H1 (cell line): ENCODE results near the gene CARD16. TPM values are rescaled to one million over a fixed set of nuclear protein-coding genes. Genes with fewer than 3 reads are reported as not detected.

Source experiments
- CTCF ChIA-PET: fragments of 300-600 bp; sonication (Branson Sonifier 250); formaldehyde crosslinking; loops from one replicate; lab custom pipeline; 2021; ENCODE audit not compliant: partially characterized antibody; lab: Charles Lee
- POLR2A ChIA-PET: fragments of 300-600 bp; sonication (Branson Sonifier 250); formaldehyde crosslinking; loops from one replicate; lab custom pipeline; 2021; ENCODE audit warnings: inconsistent platforms; ENCODE audit not compliant: partially characterized antibody; lab: Charles Lee
- DNase-seq, 2 experiments: peaks; one replicate each; pipeline versions ENCODE4 v3.0.0 to v3.0.0-alpha.2; 2010 to 2022; ENCODE audit warnings: low spot score in 2 of 2, low read depth in 1 of 2, mixed read lengths in 1 of 2
- FAIRE-seq: peaks from 2 replicates; lab custom pipeline; 2011; peaks lifted over from hg19 to GRCh38; lab: Jason Lieb, UNC
- H2AFZ ChIP-seq: 2 replicates; pipeline ENCODE4 v1.8.1; 2012; ENCODE audit warnings: low read length, inconsistent platforms
- H2AK5ac ChIP-seq: 2 replicates; pipeline ENCODE4 v1.6.1; 2013; ENCODE audit warnings: low read depth, low read length
- H2BK120ac ChIP-seq: replicated peaks from 2 replicates; pipeline ENCODE3; 2013; ENCODE audit warnings: low read depth, low read length, inconsistent platforms
- H2BK12ac ChIP-seq: 2 replicates; pipeline ENCODE4 v1.6.1; 2013; ENCODE audit warnings: low read depth, low read length
- H2BK15ac ChIP-seq: 2 replicates; pipeline ENCODE4 v1.6.1; 2013; ENCODE audit warnings: low read length
- H2BK20ac ChIP-seq: 2 replicates; pipeline ENCODE4 v1.6.1; 2013; ENCODE audit warnings: low read length
- H2BK5ac ChIP-seq: 2 replicates; pipeline ENCODE4 v1.6.1; 2013; ENCODE audit warnings: low read depth, low read length
- H3K14ac ChIP-seq: 2 replicates; pipeline ENCODE4 v1.6.1; 2013; ENCODE audit warnings: inconsistent platforms; ENCODE audit not compliant: insufficient read length
- H3K18ac ChIP-seq: 2 replicates; pipeline ENCODE4 v1.6.1; 2013; ENCODE audit warnings: low read length; ENCODE audit errors: extremely low read depth
- H3K23ac ChIP-seq: 2 replicates; pipeline ENCODE4 v1.6.1; 2013; ENCODE audit warnings: inconsistent platforms; ENCODE audit not compliant: insufficient read length
- H3K23me2 ChIP-seq: 2 replicates; pipeline ENCODE4 v1.6.1; 2013; ENCODE audit warnings: low read depth, low read length
- H3K27ac ChIP-seq: 2 replicates; pipeline ENCODE4 v1.6.1; 2011; ENCODE audit warnings: low read depth, low read length, inconsistent platforms
- H3K27me3 ChIP-seq, 4 experiments: replicated peaks in 1 of 4; 1 replicate in 1 of 4; 2 replicates in 3 of 4; pipeline versions ENCODE4 v1.6.1 to v1.8.1; 2011 to 2013; ENCODE audit warnings: low read length in 3 of 4, mild to moderate bottlenecking in 3 of 4, inconsistent platforms in 2 of 4, mixed read lengths in 2 of 4, moderate library complexity in 1 of 4; ENCODE audit not compliant: control insufficient read depth in 3 of 4, insufficient read depth in 3 of 4; ENCODE audit errors: extremely low read depth in 1 of 4
- H3K36me3 ChIP-seq, 4 experiments: 2 replicates each; pipeline versions ENCODE4 v1.6.1 to v1.8.1; 2011 to 2013; ENCODE audit warnings: mild to moderate bottlenecking in 4 of 4, low read length in 3 of 4, moderate library complexity in 2 of 4, control low read depth in 1 of 4, inconsistent platforms in 1 of 4; ENCODE audit not compliant: insufficient read depth in 4 of 4, control insufficient read depth in 2 of 4
- H3K4ac ChIP-seq: replicated peaks from 2 replicates; pipeline ENCODE3; 2013; ENCODE audit warnings: low read length, low read depth, mixed read lengths, inconsistent platforms; ENCODE audit not compliant: insufficient read length
- H3K4me1 ChIP-seq, 4 experiments: replicated peaks in 1 of 4; 1 replicate in 1 of 4; 2 replicates in 3 of 4; pipeline versions ENCODE4 v1.6.1 to v1.8.1; 2011 to 2013; ENCODE audit warnings: low read length in 3 of 4, inconsistent platforms in 2 of 4, mixed read lengths in 1 of 4; ENCODE audit not compliant: insufficient read depth in 4 of 4, control insufficient read depth in 3 of 4
- H3K4me2 ChIP-seq, 2 experiments: 2 replicates each; pipeline versions ENCODE4 v1.6.1 to v1.8.1; 2011 to 2013; ENCODE audit warnings: low read depth in 2 of 2, low read length in 2 of 2, control low read depth in 1 of 2, inconsistent platforms in 1 of 2, mild to moderate bottlenecking in 1 of 2; ENCODE audit not compliant: insufficient read depth in 1 of 2
- H3K4me3 ChIP-seq, 4 experiments: fragments of 200-600, 300-600 bp in 1 of 4; sonication (generic), shearing (Covaris generic), sonication (Bioruptor Twin) in 1 of 4; 2 replicates each; pipeline versions ENCODE4 v1.5.1 to v1.8.1; 2011 to 2016; ENCODE audit warnings: low read length in 4 of 4, low read depth in 3 of 4, control low read depth in 2 of 4, inconsistent platforms in 2 of 4, mild to moderate bottlenecking in 2 of 4, mixed read lengths in 1 of 4, moderate library complexity in 1 of 4; ENCODE audit not compliant: insufficient read depth in 2 of 4; ENCODE audit errors: extremely low read depth in 1 of 4
- H3K56ac ChIP-seq: replicated peaks from 2 replicates; pipeline ENCODE3; 2013; ENCODE audit warnings: low read depth, mild to moderate bottlenecking, mixed read lengths, low read length, inconsistent platforms; ENCODE audit not compliant: insufficient read length
- H3K79me1 ChIP-seq: 2 replicates; pipeline ENCODE4 v1.6.1; 2013; ENCODE audit warnings: low read depth, low read length, control low read depth
- H3K79me2 ChIP-seq, 2 experiments: 2 replicates each; pipeline versions ENCODE4 v1.6.1 to v1.8.1; 2012 to 2013; ENCODE audit warnings: low read length in 2 of 2, mild to moderate bottlenecking in 2 of 2, inconsistent platforms in 1 of 2; ENCODE audit not compliant: insufficient read depth in 2 of 2, control insufficient read depth in 1 of 2
- H3K9ac ChIP-seq, 4 experiments: replicated peaks in 1 of 4; 1 replicate in 1 of 4; 2 replicates in 3 of 4; pipeline versions ENCODE4 v1.6.1 to v1.8.1; 2011 to 2013; ENCODE audit warnings: low read depth in 3 of 4, low read length in 3 of 4, control low read depth in 2 of 4, mild to moderate bottlenecking in 2 of 4, moderate library complexity in 2 of 4, inconsistent platforms in 1 of 4; ENCODE audit errors: extremely low read depth in 1 of 4
- H3K9me3 ChIP-seq, 2 experiments: 2 replicates each; pipeline versions ENCODE4 v1.6.1 to v1.8.1; 2012 to 2013; ENCODE audit warnings: mild to moderate bottlenecking in 2 of 2, moderate library complexity in 2 of 2, control low read depth in 1 of 2, inconsistent platforms in 1 of 2, low read depth in 1 of 2, low read length in 1 of 2, mixed read lengths in 1 of 2; ENCODE audit not compliant: insufficient read depth in 2 of 2
- H4K20me1 ChIP-seq, 2 experiments: replicated peaks in 1 of 2; 2 replicates each; pipeline versions ENCODE3 to v1.8.1; 2011 to 2013; ENCODE audit warnings: inconsistent platforms in 2 of 2, low read length in 2 of 2, mild to moderate bottlenecking in 1 of 2; ENCODE audit not compliant: insufficient read depth in 2 of 2, control insufficient read depth in 1 of 2
- H4K5ac ChIP-seq: 2 replicates; pipeline ENCODE4 v1.6.1; 2013; ENCODE audit warnings: low read length, low read depth, mixed read lengths, inconsistent platforms; ENCODE audit not compliant: insufficient read length
- H4K8ac ChIP-seq: 2 replicates; pipeline ENCODE4 v1.8.0; 2013; ENCODE audit warnings: mild to moderate bottlenecking, moderate library complexity, low read length, inconsistent platforms; ENCODE audit not compliant: insufficient read depth; ENCODE audit errors: extremely low read depth
- H4K91ac ChIP-seq: replicated peaks from 2 replicates; pipeline ENCODE3; 2013; ENCODE audit warnings: low read length, mixed read lengths, inconsistent platforms; ENCODE audit not compliant: insufficient read length
- GABPA ChIP-seq: IDR thresholded peaks from 2 replicates; pipeline ENCODE4 v1.6.1; 2011; ENCODE audit warnings: mild to moderate bottlenecking, low read length, moderate library complexity, borderline replicate concordance; ENCODE audit not compliant: insufficient read depth
- KDM1A ChIP-seq: fragments of 200-600, 300-600 bp; sonication (generic); IDR thresholded peaks from 2 replicates; pipeline ENCODE4 v1.7.1; 2016; ENCODE audit warnings: mild to moderate bottlenecking, low read length, borderline replicate concordance
- RAD21 ChIP-seq, 2 experiments: IDR thresholded peaks in 1 of 2; conservative IDR thresholded peaks in 1 of 2; 2 replicates each; pipeline ENCODE4 v1.6.1; 2011; ENCODE audit warnings: low read depth in 2 of 2, low read length in 2 of 2, improper control_type of control experiment in 1 of 2, inconsistent platforms in 1 of 2, mild to moderate bottlenecking in 1 of 2, moderate library complexity in 1 of 2
- SIRT6 ChIP-seq: IDR thresholded peaks from one replicate; pipeline ENCODE4 v1.7.1; 2012; ENCODE audit warnings: low read length, inconsistent platforms
- SRF ChIP-seq: IDR thresholded peaks from 2 replicates; pipeline ENCODE4 v1.6.1; 2011; ENCODE audit warnings: mild to moderate bottlenecking, low read depth, low read length, moderate library complexity
- WGBS, 2 experiments: shearing (Covaris generic) in 1 of 2; methylation state at CpG; one replicate each; pipeline versions ENCODE4 v1.1.6 to v1.1.7; 2013 to 2015; ENCODE audit warnings: low lambda C conversion rate in 2 of 2, mixed read lengths in 2 of 2, inconsistent platforms in 1 of 2, low coverage in 1 of 2, missing lambda C conversion rate in 1 of 2; ENCODE audit not compliant: insufficient replicate concordance in 2 of 2, insufficient coverage in 1 of 2, insufficient read length in 1 of 2; ENCODE audit errors: extremely low coverage in 1 of 2, missing lambda C conversion rate in 1 of 2; 5-methylcytosine and 5-hydroxymethylcytosine counted together
- polyA plus RNA-seq, 7 experiments: library from polyadenylated mRNA; depleted of rRNA in 3 of 7; stranded (reverse) in 5 of 7; unstranded in 2 of 7; fragments of >200 nt in 5 of 7; fragments of 200-250 nt in 2 of 7; gene quantifications; 1 replicate in 5 of 7; 2 replicates in 1 of 7; 4 replicates in 1 of 7; pipeline versions ENCODE4 v1.2.1 to v1.2.3, GENCODE V29; 2011 to 2013; ENCODE audit warnings: missing spikeins in 2 of 7, mixed read lengths in 2 of 7
- total RNA-seq: library from RNA; stranded (reverse); fragmentation: NEBNext Ultra II Directional; extraction: Animal tissue kit (Norgen Biotek cat#: 25700); gene quantifications from 2 replicates; pipeline ENCODE4 v1.2.1, GENCODE V29; 2021
- TF ChIP-seq, protein P1 (sequence below): IDR thresholded peaks from 2 replicates; pipeline ENCODE4 v1.6.1; 2012; ENCODE audit warnings: inconsistent platforms

Gene CARD16
- total and polyA plus RNA-seq, 2 of the 8 experiments (the other 6 are each of a cell fraction or from before 2014, with no cell fraction given), result not detected

DNA sequence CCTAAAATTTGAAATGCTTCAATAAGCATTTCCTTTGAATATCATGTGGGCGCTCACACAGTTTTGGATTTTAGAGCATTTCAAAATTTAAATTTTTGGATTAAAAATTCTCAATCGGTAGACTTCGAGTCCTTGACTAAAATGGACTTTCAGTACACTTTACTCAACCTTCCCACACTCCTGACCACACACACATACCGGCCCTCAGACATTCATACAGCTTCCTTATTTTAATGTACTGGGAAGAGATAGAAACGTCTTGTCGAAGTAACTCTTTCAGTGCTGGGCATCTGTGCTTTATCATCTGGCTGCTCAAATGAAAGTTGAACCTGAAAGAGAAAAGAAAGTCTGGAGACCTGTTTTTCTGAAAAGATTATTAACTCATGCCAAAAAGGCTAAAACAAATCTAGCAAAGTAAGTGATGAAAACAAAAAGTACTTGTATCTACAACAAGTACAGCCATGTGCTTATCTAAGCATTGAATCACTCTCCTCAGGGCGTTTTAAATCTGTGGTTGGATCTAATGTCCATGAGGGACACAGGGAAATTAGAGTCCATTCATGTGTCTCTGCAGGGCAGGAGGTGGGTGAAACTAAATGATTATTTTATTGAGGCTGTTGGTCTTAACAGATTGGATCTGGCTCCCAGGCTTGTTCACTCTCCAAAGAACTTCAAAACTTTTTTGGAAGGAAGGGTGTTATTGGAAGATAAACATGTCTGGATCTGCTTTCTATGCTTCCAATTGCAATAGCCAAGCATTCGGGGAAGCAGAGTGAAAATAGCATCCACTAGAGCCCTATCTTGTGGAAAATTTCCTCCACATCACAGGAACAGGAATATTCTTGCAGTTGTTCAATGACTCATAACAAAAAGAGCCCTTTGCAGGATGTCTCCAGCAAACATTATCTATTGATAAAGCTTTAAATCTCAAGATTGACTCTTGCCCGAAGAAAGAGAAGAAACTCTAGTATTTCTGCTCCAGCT is 47.4 kb upstream of the CARD16 start:
- H2BK20ac ChIP-seq, result no peak overlapping the region
- H4K5ac ChIP-seq, result no peak overlapping the region
- no peak overlapping the region for H3K9ac ChIP-seq
- no peaks in the 10 kb centered on the region for H3K79me1 ChIP-seq
- H3K56ac ChIP-seq, result no peak overlapping the region
- H2BK12ac ChIP-seq, result no peak overlapping the region
- H2AK5ac ChIP-seq, result no peak overlapping the region
- DNase-seq (no peak), FAIRE-seq (no peak)
- no peaks in the 10 kb centered on the region for H3K36me3 ChIP-seq
- H3K4me3 ChIP-seq, result no peak overlapping the region
- H4K8ac ChIP-seq, result no peak overlapping the region
- POLR2A ChIA-PET, result no interaction called here
- CTCF ChIA-PET, result no interaction called here
- no peaks in the 10 kb centered on the region for H3K9me3 ChIP-seq
- no peak overlapping the region for H2BK120ac ChIP-seq
- no peaks in the 10 kb centered on the region for H4K20me1 ChIP-seq
- WGBS, 2 experiments, result 86% methylated on average over 9 of the region's 9 CpGs; no CpG with 5 or more reads in 1 of the 2 experiments
- no peaks in the 10 kb centered on the region for H3K79me2 ChIP-seq
- H3K4me1 ChIP-seq, result no peaks in the 10 kb centered on the region
- no peaks in the 10 kb centered on the region for H3K27me3 ChIP-seq
- H3K27ac ChIP-seq, result no peak overlapping the region
- H4K91ac ChIP-seq, result no peak overlapping the region
- no peak overlapping the region for H3K23ac ChIP-seq
- H2BK5ac ChIP-seq, result no peak overlapping the region
- no peak overlapping the region for H2AFZ ChIP-seq
- no peaks in the 10 kb centered on the region for H3K23me2 ChIP-seq
- no peak overlapping the region for H3K4ac ChIP-seq
- no peak overlapping the region for H3K18ac ChIP-seq
- no peak overlapping the region for H2BK15ac ChIP-seq
- H3K4me2 ChIP-seq, result no peak overlapping the region
- H3K14ac ChIP-seq, result no peak overlapping the region
- TF ChIP-seq SIRT6 (no peak), GABPA (no peak), SRF (no peak), KDM1A (no peak), RAD21 (IDR thresholded peaks at IDR 0.05 in 1 of 2, conservative IDR thresholded peaks at IDR 0.05 in 1 of 2; ENCODE audit: low read depth in 2 of 2, low read length in 2 of 2) (no peak)
- TF ChIP-seq, protein P1, sequence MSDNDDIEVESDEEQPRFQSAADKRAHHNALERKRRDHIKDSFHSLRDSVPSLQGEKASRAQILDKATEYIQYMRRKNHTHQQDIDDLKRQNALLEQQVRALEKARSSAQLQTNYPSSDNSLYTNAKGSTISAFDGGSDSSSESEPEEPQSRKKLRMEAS, result no peak
